Measurements from ENCODE around the gene OARD1.
"Not testable (repeated sequence)": the region's sequence is repeated elsewhere in the genome, so short reads cannot be mapped to it uniquely, and the experiment has no call there.

The OARD1 gene

DNA sequence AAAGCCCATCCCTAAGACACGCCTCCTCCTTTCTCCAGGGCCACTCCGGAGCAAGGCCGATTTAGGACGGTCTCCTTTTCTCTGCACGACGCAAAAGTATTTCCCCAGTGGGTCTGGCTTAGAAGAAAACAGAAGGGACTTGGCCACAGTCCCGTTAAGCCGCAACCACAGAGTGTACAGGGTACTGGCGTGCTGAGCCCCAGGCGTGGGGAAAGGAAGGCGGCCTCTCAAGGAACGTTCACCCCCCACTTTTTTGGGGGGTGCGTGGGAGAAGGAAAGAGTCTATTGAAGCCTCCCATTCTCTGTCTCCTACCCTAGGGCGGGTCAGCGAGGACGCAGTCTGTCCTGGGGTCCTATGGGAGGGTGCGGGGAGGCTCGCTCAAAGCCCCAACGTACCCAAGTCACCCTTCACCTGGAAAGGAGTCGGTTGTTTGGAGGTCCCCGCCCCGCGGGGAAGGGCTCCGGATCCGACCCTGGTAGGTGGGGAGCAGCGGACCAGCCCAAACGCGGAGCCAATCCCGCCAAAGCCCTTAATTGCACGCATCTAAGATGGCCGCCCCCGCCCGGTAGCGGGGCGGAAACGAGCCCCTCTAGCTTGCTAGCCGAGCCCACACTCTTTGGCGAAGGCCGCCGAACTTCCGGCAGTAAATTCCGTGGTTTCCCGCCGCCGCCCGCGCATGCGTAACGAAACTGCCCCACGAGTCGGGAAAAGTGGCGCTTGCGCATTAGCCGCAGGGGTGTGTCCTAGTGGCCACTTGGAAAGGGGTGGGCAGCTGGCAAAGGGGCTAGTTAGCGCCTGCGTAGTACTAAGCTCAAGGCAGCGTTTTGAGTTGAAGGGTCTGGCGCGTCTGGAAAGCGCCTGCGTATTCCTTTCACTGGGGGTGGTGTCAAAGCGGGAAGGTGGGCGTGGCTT is at the start of gene OARD1:
Gene OARD1, minus strand, starts transcription at position 434 of the 913 bp plus-strand sequence. CDS start 722 bp downstream, outside the sequence.
- DNase-seq (ENCODE audit: low read depth in 2 of 2): peak; percentile 99 to 100

- no peak for DNase-seq (ENCODE audit: low read depth in 2 of 2)
Measured at GRCh38 chr6:41120058-41120457, 47.9 kb upstream of the OARD1 start.

DNA sequence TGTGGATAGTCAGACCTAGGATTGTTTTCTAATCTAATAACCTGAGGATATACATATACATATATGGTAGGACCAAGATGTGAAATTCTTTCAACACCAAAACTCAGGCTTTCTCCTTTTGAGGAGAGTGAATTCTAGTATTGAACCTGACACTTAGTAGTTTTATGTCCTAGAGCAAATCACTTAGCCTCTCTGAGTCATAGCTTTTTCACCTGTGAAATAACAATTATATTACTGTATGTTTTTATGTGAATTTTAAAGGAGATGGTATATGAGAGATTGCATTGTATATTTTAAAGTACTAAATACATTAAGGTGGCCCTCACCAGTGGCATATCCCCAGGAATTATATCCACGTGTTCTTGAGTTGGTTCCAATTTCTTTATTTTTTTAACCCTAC is 47.4 kb upstream of the OARD1 start:
- no peak for DNase-seq (ENCODE audit: low read depth in 2 of 2)

- DNase-seq (ENCODE audit: low read depth in 2 of 2): not testable (repeated sequence)
Measured at GRCh38 chr6:41115027-41115426, 42.9 kb upstream of the OARD1 start.

GRCh38 chr6:41111017-41111416 is 38.9 kb upstream of the OARD1 start:
- no peak for DNase-seq (ENCODE audit: low read depth in 2 of 2)

- no peak for DNase-seq (ENCODE audit: low read depth in 2 of 2)
Measured at GRCh38 chr6:41103847-41104246, 31.7 kb upstream of the OARD1 start.

GRCh38 chr6:41100871-41101287 is 28.7 kb upstream of the OARD1 start:
- DNase-seq (ENCODE audit: low read depth in 2 of 2): no peak

DNA sequence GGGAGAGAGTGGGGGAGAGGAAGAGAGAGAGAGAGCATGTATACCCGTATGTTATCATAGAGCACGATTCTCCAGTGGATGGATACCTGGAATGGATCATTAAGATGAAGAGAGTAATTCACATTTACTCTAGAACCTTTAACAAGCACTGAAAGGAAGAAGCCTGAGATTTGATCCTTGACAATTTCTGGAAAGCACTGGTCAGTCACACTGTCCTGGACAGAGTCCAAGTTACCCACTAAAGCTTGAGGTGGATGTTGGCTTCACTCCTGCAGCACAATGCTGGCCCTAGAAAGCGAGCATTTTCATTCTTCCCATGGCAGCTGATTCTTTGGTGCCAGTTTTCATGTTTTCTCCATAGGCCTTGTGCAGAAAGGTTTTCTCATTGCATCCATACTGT is 26.2 kb upstream of the OARD1 start:
- no peak for DNase-seq (ENCODE audit: low read depth in 2 of 2)

- DNase-seq (ENCODE audit: low read depth in 2 of 2): no peak
Measured at GRCh38 chr6:41097467-41098090, 25.4 kb upstream of the OARD1 start.

- DNase-seq (ENCODE audit: low read depth in 2 of 2): no peak
Measured at GRCh38 chr6:41093729-41094128, 21.6 kb upstream of the OARD1 start.

- no peak for DNase-seq (ENCODE audit: low read depth in 2 of 2)
Measured at GRCh38 chr6:41092421-41093140, 20.4 kb upstream of the OARD1 start.

GRCh38 chr6:41090841-41091761 is 18.9 kb upstream of the OARD1 start:
- no peak for DNase-seq (ENCODE audit: low read depth in 2 of 2)

GRCh38 chr6:41088451-41088850 is 16.3 kb upstream of the OARD1 start:
- DNase-seq (ENCODE audit: low read depth in 2 of 2): no peak

DNA sequence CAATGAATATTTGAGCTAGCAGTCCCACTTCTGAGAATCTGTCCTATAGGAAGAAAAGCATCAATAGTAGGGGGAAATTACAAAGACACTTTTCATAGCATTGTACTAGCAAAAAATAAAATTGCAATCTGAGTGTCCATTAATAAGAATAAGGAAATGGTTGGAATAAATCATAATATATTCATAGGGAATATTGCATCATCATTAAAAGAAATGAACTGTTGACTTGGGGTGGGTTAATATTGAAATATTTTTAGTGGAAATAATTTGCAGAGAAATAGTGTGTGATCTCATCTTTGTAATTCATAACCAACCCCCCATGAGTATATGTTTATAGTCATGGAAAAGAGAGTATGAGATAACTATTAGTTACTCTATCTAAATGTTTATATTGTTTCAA is 13.0 kb upstream of the OARD1 start:
- DNase-seq (ENCODE audit: low read depth in 2 of 2): no peak

- no peak for DNase-seq (ENCODE audit: low read depth in 2 of 2)
Measured at GRCh38 chr6:41083072-41083471, 10.9 kb upstream of the OARD1 start.

DNA sequence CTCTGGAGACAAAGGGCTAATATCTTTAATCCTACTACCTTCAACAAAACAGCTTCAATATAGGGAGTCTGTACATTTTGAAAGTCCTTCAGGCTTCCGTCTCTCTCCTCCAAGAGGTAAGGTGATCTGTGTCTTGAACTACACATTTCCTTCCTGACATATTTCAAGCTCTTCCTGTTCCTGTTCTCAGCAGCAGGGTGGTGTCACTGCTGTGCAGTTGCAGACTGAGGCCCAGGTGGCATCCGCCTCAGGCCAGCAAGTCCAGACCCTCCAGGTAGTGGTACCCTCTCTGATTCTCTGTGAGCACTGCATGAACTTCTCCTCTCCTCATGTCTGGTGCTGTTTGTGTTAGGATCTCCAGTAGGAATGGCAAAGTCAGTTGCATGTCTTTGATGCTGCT is 8.5 kb upstream of the OARD1 start:
- DNase-seq (ENCODE audit: low read depth in 2 of 2): no peak

DNA sequence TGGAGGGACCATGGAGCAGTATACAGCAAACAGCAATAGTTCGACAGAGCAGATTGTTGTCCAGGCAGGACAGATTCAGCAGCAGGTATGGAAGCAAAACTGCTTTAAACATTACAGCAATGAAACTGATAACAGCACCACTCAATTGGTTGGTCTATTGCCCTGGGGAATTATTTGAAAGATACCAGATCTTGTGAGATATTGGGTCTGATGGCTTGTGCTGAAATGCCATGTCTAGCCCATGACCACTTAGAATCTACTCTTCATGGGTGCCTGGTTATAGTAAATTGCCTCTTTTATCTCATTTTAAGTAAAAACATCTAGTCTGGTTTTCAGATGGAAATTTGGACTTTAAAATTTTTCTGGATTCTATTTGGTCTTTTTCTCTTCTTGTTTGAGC is 6.9 kb upstream of the OARD1 start:
- no peak for DNase-seq (ENCODE audit: low read depth in 2 of 2)

DNA sequence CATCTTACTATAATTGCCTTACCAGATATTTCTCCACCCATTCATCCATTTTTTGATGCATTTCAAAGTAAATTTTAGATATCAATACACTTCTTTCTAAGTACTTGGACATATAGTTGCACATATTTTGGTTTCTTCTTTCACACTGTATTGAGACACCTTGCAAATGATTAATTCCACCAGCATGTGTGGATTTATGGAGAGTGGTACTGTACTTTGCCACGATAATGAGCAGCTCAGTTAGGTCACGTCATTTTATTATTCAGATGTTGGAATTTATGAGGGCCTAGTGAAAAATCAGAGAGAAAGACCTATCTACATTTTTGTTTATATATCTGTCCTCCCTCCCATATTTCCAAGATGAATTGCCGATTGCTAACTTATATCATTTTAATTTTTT is 5.9 kb upstream of the OARD1 start:
- DNase-seq (ENCODE audit: low read depth in 2 of 2): no peak

DNA sequence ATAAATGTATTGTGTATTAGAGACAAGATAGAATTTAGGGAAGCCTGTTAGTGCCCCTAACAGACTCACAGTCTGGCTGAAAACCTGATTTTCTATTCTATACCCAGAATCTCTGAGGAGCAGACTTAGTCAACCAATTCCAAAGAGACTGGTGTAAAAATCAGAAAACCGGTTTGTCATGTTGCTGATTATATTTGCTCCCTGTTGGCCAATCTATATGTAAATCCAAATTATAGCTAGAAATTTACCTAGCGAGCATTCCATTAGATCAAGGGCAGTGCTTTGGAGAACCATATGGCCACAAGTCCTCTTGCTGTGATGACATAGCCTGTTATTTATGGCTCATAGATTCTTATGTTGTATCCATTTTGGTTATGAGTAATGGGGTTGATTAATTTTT is 5.4 kb upstream of the OARD1 start:
- no peak for DNase-seq (ENCODE audit: low read depth in 2 of 2)

GRCh38 chr6:41075651-41076626 is 3.8 kb upstream of the OARD1 start:
- no peak for DNase-seq (ENCODE audit: low read depth in 2 of 2)

Measured in stimulated activated CD4-positive, alpha-beta T cell treated with anti-CD3 and anti-CD28 coated beads, Interleukin-12 subunit alpha, Interleukin-12 subunit beta, amount 100 ng/mL, for 24 hours (primary cell).